Measurements from ENCODE around the gene DBT. TPM values are rescaled to one million over a fixed set of nuclear protein-coding genes. Genes with fewer than 3 reads are reported as not detected.

Gene DBT
- total and polyA plus RNA-seq, 2 of the 13 experiments (the other 11 are each of a cell fraction or from before 2014, with no cell fraction given), result 3.3 to 10.2 TPM

- POLR2A ChIA-PET, result no interaction called here
Measured at GRCh38 chr1:100296140-100296539, 46.5 kb upstream of the DBT start.

More at GRCh38 chr1:100296140-100296539, 46.5 kb upstream of the DBT start:
- FAIRE-seq (no peak), ATAC-seq (no peak), DNase-seq (ENCODE audit: low spot score) (no peak)
- no peak overlapping the region for H3K4me2 ChIP-seq (ENCODE audit: low read depth, low read length)
- WGBS (ENCODE audit: low lambda C conversion rate), result 95% methylated on average over 8 of the region's 8 CpGs
- H3K9ac ChIP-seq (ENCODE audit: insufficient read depth, low read depth, low read length), result no peak overlapping the region
- H3K9me3 ChIP-seq (ENCODE audit: low read length), result no peaks in the 10 kb centered on the region
- H2AFZ ChIP-seq (ENCODE audit: low read length), result no peak overlapping the region
- H3K4me3 ChIP-seq (replicated peaks in 1 of 3; ENCODE audit: insufficient read depth in 1 of 3, low read depth in 2 of 3, low read length in 3 of 3), result no peak overlapping the region
- peaks cover 0 to 4% of the 10 kb centered on the region in 2 experiments; a peak in 1 of 5 replicates for H3K36me3 ChIP-seq (replicated peaks in 1 of 2; ENCODE audit: control insufficient read depth in 1 of 2, insufficient read depth in 2 of 2, low read length in 2 of 2)
- H3K27me3 ChIP-seq (ENCODE audit: control insufficient read depth in 1 of 2, insufficient read depth in 2 of 2, low read length in 2 of 2), result no peaks in the 10 kb centered on the region
- CTCF ChIA-PET (ENCODE audit: low intra/inter-chr PET ratio, low total read pairs), result no interaction called here
- no TSS peak for BruUV-seq (replicated peaks)
- no peaks in the 10 kb centered on the region for H3K79me2 ChIP-seq (ENCODE audit: insufficient read depth, low read length)
- no peak overlapping the region for H3K27ac ChIP-seq (ENCODE audit: extremely low read length, insufficient read depth, low read length)
- no peaks in the 10 kb centered on the region for H4K20me1 ChIP-seq (ENCODE audit: insufficient read depth, low read length)
- intact Hi-C loops (cut with micrococcal nuclease; ENCODE audit: unreplicated experiment) (no loop called here), in situ Hi-C loops (cut with HindIII; ENCODE audit: extremely low pct_ligation_motif_present, low pct_unique_long_range_greater_than_20kb) (no loop called here)
- no peaks in the 10 kb centered on the region for H3K4me1 ChIP-seq (ENCODE audit: insufficient read depth, low read length)
- TF ChIP-seq ZNF143 (CRISPR knock-in tag; IDR thresholded peaks at IDR 0.05) (no peak), KDM2A (CRISPR knock-in tag; IDR thresholded peaks at IDR 0.05; ENCODE audit: borderline replicate concordance, low read depth) (no peak), ZMYM4 (CRISPR knock-in tag; IDR thresholded peaks at IDR 0.05) (no peak), CBFB (CRISPR knock-in tag; IDR thresholded peaks at IDR 0.05) (no peak), ZNF256 (CRISPR knock-in tag; conservative IDR thresholded peaks at IDR 0.05) (no peak), KLF13 (CRISPR knock-in tag; IDR thresholded peaks at IDR 0.05) (no peak), NCOA2 (CRISPR knock-in tag; IDR thresholded peaks at IDR 0.05) (no peak), TARDBP (CRISPR knock-in tag; IDR thresholded peaks at IDR 0.05) (no peak), MNT (IDR thresholded peaks at IDR 0.05) (no peak), ZNF160 (CRISPR knock-in tag; IDR thresholded peaks at IDR 0.05) (no peak)
- TF ChIP-seq, protein P1, sequence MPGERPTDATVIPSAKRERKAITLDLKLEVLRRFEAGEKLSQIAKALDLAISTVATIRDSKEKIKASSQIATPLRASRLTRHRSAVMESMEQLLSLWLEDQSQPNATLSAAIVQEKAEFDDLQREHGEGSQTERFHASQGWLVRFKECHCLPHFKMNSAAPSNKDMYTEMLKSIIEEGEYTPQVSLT (CRISPR knock-in tag; IDR thresholded peaks at IDR 0.05; ENCODE audit: borderline replicate concordance, low read depth), result no peak
- TF ChIP-seq, protein P2, sequence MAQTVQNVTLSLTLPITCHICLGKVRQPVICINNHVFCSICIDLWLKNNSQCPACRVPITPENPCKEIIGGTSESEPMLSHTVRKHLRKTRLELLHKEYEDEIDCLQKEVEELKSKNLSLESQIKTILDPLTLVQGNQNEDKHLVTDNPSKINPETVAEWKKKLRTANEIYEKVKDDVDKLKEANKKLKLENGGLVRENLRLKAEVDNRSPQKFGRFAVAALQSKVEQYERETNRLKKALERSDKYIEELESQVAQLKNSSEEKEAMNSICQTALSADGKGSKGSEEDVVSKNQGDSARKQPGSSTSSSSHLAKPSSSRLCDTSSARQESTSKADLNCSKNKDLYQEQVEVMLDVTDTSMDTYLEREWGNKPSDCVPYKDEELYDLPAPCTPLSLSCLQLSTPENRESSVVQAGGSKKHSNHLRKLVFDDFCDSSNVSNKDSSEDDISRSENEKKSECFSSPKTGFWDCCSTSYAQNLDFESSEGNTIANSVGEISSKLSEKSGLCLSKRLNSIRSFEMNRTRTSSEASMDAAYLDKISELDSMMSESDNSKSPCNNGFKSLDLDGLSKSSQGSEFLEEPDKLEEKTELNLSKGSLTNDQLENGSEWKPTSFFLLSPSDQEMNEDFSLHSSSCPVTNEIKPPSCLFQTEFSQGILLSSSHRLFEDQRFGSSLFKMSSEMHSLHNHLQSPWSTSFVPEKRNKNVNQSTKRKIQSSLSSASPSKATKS (CRISPR knock-in tag; IDR thresholded peaks at IDR 0.05), result no peak
